Measurements from ENCODE around the gene PERCC1. TPM values are rescaled to one million over a fixed set of nuclear protein-coding genes. Genes with fewer than 3 reads are reported as not detected.

Gene PERCC1
- total RNA-seq, 1 experiment from 2014 or later = not detected

- Mint-ChIP-seq H3K27ac (peak overlapping the region; percentile 57; the same call in 1 of the 2 replicates), H3K4me3 (peak overlapping the region; percentile 47), H3K36me3 (no peaks in the 10 kb centered on the region), H3K27me3 (ENCODE audit: low read depth) (peaks cover 5% of the 10 kb centered on the region), H3K4me1 (peaks cover 9% of the 10 kb centered on the region), H3K9me3 (peaks cover 9% of the 10 kb centered on the region)
- TF ChIP-seq HMGXB4 (CRISPR knock-in tag; IDR thresholded peaks at IDR 0.05) = no peak
- no peak for TF ChIP-seq KAT7 (CRISPR knock-in tag; IDR thresholded peaks at IDR 0.05; ENCODE audit: borderline replicate concordance)
- TF ChIP-seq ZNF263 (CRISPR knock-in tag; IDR thresholded peaks at IDR 0.05; ENCODE audit: low read depth) = no peak
- TF ChIP-seq FOXP1 (CRISPR knock-in tag; IDR thresholded peaks at IDR 0.05; ENCODE audit: borderline replicate concordance) = no peak
- no peak for TF ChIP-seq HMGA2 (CRISPR knock-in tag; IDR thresholded peaks at IDR 0.05)
- DNase-seq (ENCODE audit: low spot score) (no peak), ATAC-seq (no peak)
- CTCF ChIA-PET = no interaction called here
- POLR2A ChIA-PET = no interaction called here
These were observed 42.1 kb downstream of the PERCC1 start for GRCh38 chr16:1472974-1473373.

- peaks cover 14% of the 10 kb centered on the region for H3K9me3 Mint-ChIP-seq
- POLR2A ChIA-PET = no interaction called here
- no peaks in the 10 kb centered on the region for H3K36me3 Mint-ChIP-seq
These were observed 43.4 kb downstream of the PERCC1 start for GRCh38 chr16:1474082-1474795.

More at GRCh38 chr16:1474082-1474795, 43.4 kb downstream of the PERCC1 start:
- H3K4me1 Mint-ChIP-seq = peaks cover 9% of the 10 kb centered on the region
- TF ChIP-seq, protein P1, sequence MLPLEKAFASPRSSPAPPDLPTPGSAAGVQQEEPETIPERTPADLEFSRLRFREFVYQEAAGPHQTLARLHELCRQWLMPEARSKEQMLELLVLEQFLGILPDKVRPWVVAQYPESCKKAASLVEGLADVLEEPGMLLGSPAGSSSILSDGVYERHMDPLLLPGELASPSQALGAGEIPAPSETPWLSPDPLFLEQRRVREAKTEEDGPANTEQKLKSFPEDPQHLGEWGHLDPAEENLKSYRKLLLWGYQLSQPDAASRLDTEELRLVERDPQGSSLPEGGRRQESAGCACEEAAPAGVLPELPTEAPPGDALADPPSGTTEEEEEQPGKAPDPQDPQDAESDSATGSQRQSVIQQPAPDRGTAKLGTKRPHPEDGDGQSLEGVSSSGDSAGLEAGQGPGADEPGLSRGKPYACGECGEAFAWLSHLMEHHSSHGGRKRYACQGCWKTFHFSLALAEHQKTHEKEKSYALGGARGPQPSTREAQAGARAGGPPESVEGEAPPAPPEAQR (CRISPR knock-in tag; IDR thresholded peaks at IDR 0.05) = no peak
- TF ChIP-seq TEAD1 (CRISPR knock-in tag; IDR thresholded peaks at IDR 0.05) (no peak), ZNF219 (CRISPR knock-in tag; IDR thresholded peaks at IDR 0.05; ENCODE audit: borderline replicate concordance) (no peak), PREB (CRISPR knock-in tag; IDR thresholded peaks at IDR 0.05; ENCODE audit: borderline replicate concordance) (no peak), SOX15 (CRISPR knock-in tag; IDR thresholded peaks at IDR 0.05) (no peak), ZNF317 (CRISPR knock-in tag; IDR thresholded peaks at IDR 0.05; ENCODE audit: borderline replicate concordance, low read depth) (no peak), SP1 (CRISPR knock-in tag; conservative IDR thresholded peaks at IDR 0.05) (no peak), JUN (CRISPR knock-in tag; IDR thresholded peaks at IDR 0.05) (no peak), KAT7 (CRISPR knock-in tag; IDR thresholded peaks at IDR 0.05; ENCODE audit: borderline replicate concordance) (no peak), HMGXB4 (CRISPR knock-in tag; IDR thresholded peaks at IDR 0.05) (no peak), AR (CRISPR knock-in tag; IDR thresholded peaks at IDR 0.05) (no peak), GRHL2 (CRISPR knock-in tag; IDR thresholded peaks at IDR 0.05; ENCODE audit: insufficient replicate concordance, severe bottlenecking) (no peak)
- TF ChIP-seq, protein P2, sequence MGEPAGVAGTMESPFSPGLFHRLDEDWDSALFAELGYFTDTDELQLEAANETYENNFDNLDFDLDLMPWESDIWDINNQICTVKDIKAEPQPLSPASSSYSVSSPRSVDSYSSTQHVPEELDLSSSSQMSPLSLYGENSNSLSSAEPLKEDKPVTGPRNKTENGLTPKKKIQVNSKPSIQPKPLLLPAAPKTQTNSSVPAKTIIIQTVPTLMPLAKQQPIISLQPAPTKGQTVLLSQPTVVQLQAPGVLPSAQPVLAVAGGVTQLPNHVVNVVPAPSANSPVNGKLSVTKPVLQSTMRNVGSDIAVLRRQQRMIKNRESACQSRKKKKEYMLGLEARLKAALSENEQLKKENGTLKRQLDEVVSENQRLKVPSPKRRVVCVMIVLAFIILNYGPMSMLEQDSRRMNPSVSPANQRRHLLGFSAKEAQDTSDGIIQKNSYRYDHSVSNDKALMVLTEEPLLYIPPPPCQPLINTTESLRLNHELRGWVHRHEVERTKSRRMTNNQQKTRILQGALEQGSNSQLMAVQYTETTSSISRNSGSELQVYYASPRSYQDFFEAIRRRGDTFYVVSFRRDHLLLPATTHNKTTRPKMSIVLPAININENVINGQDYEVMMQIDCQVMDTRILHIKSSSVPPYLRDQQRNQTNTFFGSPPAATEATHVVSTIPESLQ (CRISPR knock-in tag; IDR thresholded peaks at IDR 0.05) = no peak
- TF ChIP-seq, protein P3, sequence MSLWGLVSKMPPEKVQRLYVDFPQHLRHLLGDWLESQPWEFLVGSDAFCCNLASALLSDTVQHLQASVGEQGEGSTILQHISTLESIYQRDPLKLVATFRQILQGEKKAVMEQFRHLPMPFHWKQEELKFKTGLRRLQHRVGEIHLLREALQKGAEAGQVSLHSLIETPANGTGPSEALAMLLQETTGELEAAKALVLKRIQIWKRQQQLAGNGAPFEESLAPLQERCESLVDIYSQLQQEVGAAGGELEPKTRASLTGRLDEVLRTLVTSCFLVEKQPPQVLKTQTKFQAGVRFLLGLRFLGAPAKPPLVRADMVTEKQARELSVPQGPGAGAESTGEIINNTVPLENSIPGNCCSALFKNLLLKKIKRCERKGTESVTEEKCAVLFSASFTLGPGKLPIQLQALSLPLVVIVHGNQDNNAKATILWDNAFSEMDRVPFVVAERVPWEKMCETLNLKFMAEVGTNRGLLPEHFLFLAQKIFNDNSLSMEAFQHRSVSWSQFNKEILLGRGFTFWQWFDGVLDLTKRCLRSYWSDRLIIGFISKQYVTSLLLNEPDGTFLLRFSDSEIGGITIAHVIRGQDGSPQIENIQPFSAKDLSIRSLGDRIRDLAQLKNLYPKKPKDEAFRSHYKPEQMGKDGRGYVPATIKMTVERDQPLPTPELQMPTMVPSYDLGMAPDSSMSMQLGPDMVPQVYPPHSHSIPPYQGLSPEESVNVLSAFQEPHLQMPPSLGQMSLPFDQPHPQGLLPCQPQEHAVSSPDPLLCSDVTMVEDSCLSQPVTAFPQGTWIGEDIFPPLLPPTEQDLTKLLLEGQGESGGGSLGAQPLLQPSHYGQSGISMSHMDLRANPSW (CRISPR knock-in tag; conservative IDR thresholded peaks at IDR 0.05; ENCODE audit: low read depth) = no peak
- TF ChIP-seq, protein P4, sequence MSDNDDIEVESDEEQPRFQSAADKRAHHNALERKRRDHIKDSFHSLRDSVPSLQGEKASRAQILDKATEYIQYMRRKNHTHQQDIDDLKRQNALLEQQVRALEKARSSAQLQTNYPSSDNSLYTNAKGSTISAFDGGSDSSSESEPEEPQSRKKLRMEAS (CRISPR knock-in tag; IDR thresholded peaks at IDR 0.05) = no peak
- DNase-seq (ENCODE audit: low spot score) = no peak
- ATAC-seq = peak; percentile 20
- peaks cover 5% of the 10 kb centered on the region for H3K27me3 Mint-ChIP-seq (ENCODE audit: low read depth)
- H3K27ac Mint-ChIP-seq = peak overlapping the region; percentile 87
- CTCF ChIA-PET = no interaction called here
- peak overlapping the region; percentile 79 for H3K4me3 Mint-ChIP-seq
